Kidney (tissue), 14 donors: ENCODE results near the gene SAP25. TPM values are rescaled to one million over a fixed set of nuclear protein-coding genes. Genes with fewer than 3 reads are reported as not detected.

Experiments used
- DNase-seq, 5 donors: peaks; one replicate each; pipeline ENCODE4 v3.0.0-alpha.2; 2013 to 2020
- FAIRE-seq: peaks from 2 replicates; lab custom pipeline; 2012; peaks lifted over from hg19 to GRCh38; lab: Jason Lieb, UNC
- H3K27ac ChIP-seq, 2 donors: one replicate each; pipeline ENCODE4 v1.7.0; 2013; ENCODE audit warnings: low read depth in 2 of 2, low read length in 2 of 2, inconsistent platforms in 1 of 2
- H3K27me3 ChIP-seq: one replicate; pipeline ENCODE4 v1.7.1; 2013; ENCODE audit warnings: low read length, inconsistent platforms; ENCODE audit not compliant: control insufficient read depth, insufficient read depth
- H3K36me3 ChIP-seq, 3 donors: one replicate each; pipeline versions ENCODE4 v1.7.0 to v1.7.1; 2013; ENCODE audit warnings: low read length in 3 of 3, control low read depth in 1 of 3, inconsistent platforms in 1 of 3; ENCODE audit not compliant: insufficient read depth in 3 of 3, control insufficient read depth in 2 of 3
- H3K4me1 ChIP-seq, 3 donors: one replicate each; pipeline versions ENCODE4 v1.7.0 to v1.7.1; 2013; ENCODE audit warnings: low read length in 3 of 3, inconsistent platforms in 1 of 3, low read depth in 1 of 3; ENCODE audit not compliant: control insufficient read depth in 2 of 3, insufficient read depth in 2 of 3
- H3K4me3 ChIP-seq, 3 donors: one replicate each; pipeline versions ENCODE4 v1.7.0 to v1.8.1; 2013; ENCODE audit warnings: low read length in 3 of 3, control low read depth in 1 of 3, inconsistent platforms in 1 of 3
- H3K9ac ChIP-seq, 3 donors: one replicate each; pipeline versions ENCODE4 v1.7.0 to v1.7.1; 2013; ENCODE audit warnings: low read length in 3 of 3, control low read depth in 1 of 3, inconsistent platforms in 1 of 3
- H3K9me3 ChIP-seq, 3 donors: one replicate each; pipeline versions ENCODE4 v1.7.0 to v1.7.1; 2013; ENCODE audit warnings: low read length in 3 of 3, control low read depth in 1 of 3, inconsistent platforms in 1 of 3; ENCODE audit not compliant: control insufficient read depth in 2 of 3, insufficient read depth in 1 of 3
- intact Hi-C: fragments of 100-400 bp; cut with DNase I; formaldehyde crosslinking; loops from one replicate; pipeline ENCODE4 v1.11.1; 2022
- polyA plus RNA-seq: library from polyadenylated mRNA; stranded (reverse); fragments of 350-450 nt; fragmentation: Illumina TruSeq; extraction: RNeasy Lipid Tissue Mini Kit (QIAGEN cat#74804); gene quantifications from one replicate; pipeline ENCODE4 v1.2.3, GENCODE V29; 2014; ENCODE audit warnings: low read depth, low replicate concordance; ENCODE audit not compliant: insufficient read depth
- total RNA-seq: library from RNA; stranded (reverse); fragmentation: NEBNext Ultra II Directional; extraction: Animal tissue kit (Norgen Biotek cat#: 25700); gene quantifications from one replicate; pipeline ENCODE4 v1.2.1, GENCODE V29; 2021
- TF ChIP-seq, protein P1 (sequence below): IDR thresholded peaks from 3 replicates; pipeline ENCODE4 v1.5.1; 2012; ENCODE audit warnings: mild to moderate bottlenecking, moderate library complexity, borderline replicate concordance; ENCODE audit not compliant: insufficient read depth; ENCODE audit errors: extremely low read depth
- donor health status: control.
- donor health status: control.
- donor health status: control.
- donor health status: control.
- donor health status: control.
- donor health status: DM: yes; HTN: yes; CAD: no.
- donor health status: Normal renal cell carcinoma (clear cell type).

The SAP25 gene
- total and polyA plus RNA-seq, 2 donors from 2014 or later = 5.7 to 9.8 TPM

- no peak for FAIRE-seq
- intact Hi-C loops = no loop called here
- Histone ChIP-seq H3K9me3 (no peaks in the 10 kb centered on the region), H3K4me1 (peaks cover 0 to 7% (median 0%) of the 10 kb centered on the region in 3 donors), H3K27ac (peak overlapping the region; percentile 22 to 72), H3K4me3 (peak overlapping the region; percentile 6 to 63 (median 52)), H3K9ac (peak overlapping the region in 1 of 3 donors; percentile 69), H3K36me3 (no peaks in the 10 kb centered on the region), H3K27me3 (no peaks in the 10 kb centered on the region)
- peak; percentile 66 to 93 (median 83) for DNase-seq
- TF ChIP-seq, protein P1, sequence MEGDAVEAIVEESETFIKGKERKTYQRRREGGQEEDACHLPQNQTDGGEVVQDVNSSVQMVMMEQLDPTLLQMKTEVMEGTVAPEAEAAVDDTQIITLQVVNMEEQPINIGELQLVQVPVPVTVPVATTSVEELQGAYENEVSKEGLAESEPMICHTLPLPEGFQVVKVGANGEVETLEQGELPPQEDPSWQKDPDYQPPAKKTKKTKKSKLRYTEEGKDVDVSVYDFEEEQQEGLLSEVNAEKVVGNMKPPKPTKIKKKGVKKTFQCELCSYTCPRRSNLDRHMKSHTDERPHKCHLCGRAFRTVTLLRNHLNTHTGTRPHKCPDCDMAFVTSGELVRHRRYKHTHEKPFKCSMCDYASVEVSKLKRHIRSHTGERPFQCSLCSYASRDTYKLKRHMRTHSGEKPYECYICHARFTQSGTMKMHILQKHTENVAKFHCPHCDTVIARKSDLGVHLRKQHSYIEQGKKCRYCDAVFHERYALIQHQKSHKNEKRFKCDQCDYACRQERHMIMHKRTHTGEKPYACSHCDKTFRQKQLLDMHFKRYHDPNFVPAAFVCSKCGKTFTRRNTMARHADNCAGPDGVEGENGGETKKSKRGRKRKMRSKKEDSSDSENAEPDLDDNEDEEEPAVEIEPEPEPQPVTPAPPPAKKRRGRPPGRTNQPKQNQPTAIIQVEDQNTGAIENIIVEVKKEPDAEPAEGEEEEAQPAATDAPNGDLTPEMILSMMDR = peak; percentile 20
Observed at GRCh38 chr7:100604028-100604975, 30.6 kb upstream of the SAP25 start.

DNA sequence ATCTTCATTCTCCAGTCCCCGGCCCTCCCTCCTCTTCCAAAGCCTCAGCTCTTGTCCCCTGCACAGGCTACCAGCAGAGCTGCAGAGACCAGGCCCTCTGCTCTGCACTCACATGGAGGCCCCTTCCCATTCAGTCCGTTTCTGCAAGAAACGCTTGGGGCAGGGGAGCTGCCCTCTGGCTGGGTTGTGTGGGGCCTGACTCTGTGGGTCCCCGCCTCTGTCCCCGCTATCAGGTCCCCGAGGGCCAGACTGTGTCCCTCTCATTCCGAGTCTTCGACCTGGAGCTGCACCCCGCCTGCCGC lies 30.0 kb upstream of the SAP25 start:
- intact Hi-C loops = no loop called here
- TF ChIP-seq, protein P1 = no peak
- peaks cover 0 to 7% (median 0%) of the 10 kb centered on the region in 3 donors for H3K4me1 ChIP-seq
- H3K4me3 ChIP-seq = peak overlapping the region; percentile 51 to 56 (median 52)
- H3K9ac ChIP-seq = peak overlapping the region in 1 of 3 donors; percentile 26
- peak overlapping the region; percentile 22 to 62 for H3K27ac ChIP-seq
- no peaks in the 10 kb centered on the region for H3K36me3 ChIP-seq
- H3K27me3 ChIP-seq = no peaks in the 10 kb centered on the region
- FAIRE-seq (no peak), DNase-seq (peak in 1 of 5 donors; percentile 57)
- no peaks in the 10 kb centered on the region for H3K9me3 ChIP-seq

DNA sequence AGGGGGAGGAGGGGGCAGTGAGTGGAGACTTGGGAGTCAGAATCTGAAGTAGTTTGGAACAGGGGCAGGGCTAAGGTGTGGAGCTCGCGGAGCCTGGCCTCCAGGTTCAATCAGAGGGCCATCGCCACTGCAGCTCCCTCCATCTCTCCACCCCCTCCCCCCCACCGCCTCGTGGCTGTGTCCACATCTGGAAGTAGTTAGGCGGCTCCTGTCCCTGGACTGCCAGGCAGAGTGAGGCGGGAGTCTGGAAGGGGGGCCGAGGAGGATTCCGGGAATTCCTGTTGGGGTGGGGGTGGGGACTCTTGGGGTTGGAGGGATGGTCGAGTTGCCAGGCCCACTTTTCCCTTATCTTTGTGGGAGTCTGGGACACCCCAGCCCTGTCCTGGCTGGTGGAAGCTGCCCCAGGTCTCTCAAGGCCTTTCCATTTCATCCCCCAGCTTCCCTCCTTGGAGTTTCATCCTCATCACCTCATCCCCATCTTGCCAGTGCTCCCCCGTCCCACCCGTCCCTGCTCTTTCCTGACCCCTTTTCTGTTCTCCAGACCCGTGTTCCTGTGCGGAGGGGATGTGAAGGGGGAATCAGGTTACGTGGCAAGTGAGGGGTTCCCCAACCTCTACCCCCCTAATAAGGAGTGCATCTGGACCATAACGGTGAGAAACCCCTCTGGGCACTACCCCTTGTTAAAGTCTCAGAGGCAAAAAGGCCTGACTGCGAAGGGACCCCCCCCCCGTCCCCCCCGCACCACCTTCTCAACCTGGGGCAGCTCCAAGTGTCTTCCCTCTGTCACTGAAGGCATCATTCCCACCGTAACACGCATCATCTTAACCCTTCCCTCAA lies 29.4 kb upstream of the SAP25 start:
- peak; percentile 83 to 94 (median 89) for DNase-seq

More for the DNA sequence above, 29.4 kb upstream of the SAP25 start:
- H3K36me3 ChIP-seq = no peaks in the 10 kb centered on the region
- H3K9ac ChIP-seq = peak overlapping the region in 1 of 3 donors; percentile 26
- H3K9me3 ChIP-seq = no peaks in the 10 kb centered on the region
- TF ChIP-seq, protein P1 = no peak
- H3K4me1 ChIP-seq = peaks cover 0 to 7% (median 0%) of the 10 kb centered on the region in 3 donors
- no peaks in the 10 kb centered on the region for H3K27me3 ChIP-seq
- intact Hi-C loops = no loop called here
- peak overlapping the region in 1 of 3 donors; percentile 51 for H3K4me3 ChIP-seq
- FAIRE-seq = no peak
- peak overlapping the region; percentile 22 to 62 for H3K27ac ChIP-seq
